ENCODE measurements around the gene RBM39. TPM values are rescaled to one million over a fixed set of nuclear protein-coding genes. Genes with fewer than 3 reads are reported as not detected.

The RBM39 gene
- total RNA-seq, 2 donors from 2014 or later = 276 to 332 TPM

DNA sequence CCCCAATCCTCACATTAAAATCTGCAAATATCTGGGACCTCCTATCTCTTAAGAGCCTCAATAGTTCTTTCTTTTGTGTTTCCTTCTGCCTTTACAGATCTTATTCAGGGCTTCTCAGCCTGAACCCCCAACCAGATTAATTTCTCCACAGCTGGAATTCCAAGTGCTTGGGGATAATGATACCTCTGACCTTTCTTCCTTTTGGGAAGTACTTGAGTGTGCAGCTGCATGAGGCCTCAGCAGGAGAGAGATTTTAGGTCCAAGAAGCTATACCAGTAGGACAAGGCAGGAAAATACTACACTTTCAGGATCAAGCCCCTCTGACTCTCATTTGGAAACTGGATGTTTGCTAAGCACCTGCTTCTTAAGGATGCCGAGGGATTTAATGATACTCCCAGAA, 32.3 kb upstream of the RBM39 start:
- peaks cover 35% of the 10 kb centered on the region for H3K4me1 Mint-ChIP-seq
- no peak overlapping the region for H3K9ac ChIP-seq (ENCODE audit: extremely low read depth, low read length, poor library complexity, severe bottlenecking)
- TF ChIP-seq, protein P1, sequence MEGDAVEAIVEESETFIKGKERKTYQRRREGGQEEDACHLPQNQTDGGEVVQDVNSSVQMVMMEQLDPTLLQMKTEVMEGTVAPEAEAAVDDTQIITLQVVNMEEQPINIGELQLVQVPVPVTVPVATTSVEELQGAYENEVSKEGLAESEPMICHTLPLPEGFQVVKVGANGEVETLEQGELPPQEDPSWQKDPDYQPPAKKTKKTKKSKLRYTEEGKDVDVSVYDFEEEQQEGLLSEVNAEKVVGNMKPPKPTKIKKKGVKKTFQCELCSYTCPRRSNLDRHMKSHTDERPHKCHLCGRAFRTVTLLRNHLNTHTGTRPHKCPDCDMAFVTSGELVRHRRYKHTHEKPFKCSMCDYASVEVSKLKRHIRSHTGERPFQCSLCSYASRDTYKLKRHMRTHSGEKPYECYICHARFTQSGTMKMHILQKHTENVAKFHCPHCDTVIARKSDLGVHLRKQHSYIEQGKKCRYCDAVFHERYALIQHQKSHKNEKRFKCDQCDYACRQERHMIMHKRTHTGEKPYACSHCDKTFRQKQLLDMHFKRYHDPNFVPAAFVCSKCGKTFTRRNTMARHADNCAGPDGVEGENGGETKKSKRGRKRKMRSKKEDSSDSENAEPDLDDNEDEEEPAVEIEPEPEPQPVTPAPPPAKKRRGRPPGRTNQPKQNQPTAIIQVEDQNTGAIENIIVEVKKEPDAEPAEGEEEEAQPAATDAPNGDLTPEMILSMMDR (conservative IDR thresholded peaks at IDR 0.05) = no peak
- peak overlapping the region; percentile 95 for H3K4me3 ChIP-seq (ENCODE audit: low read length)
- WGBS, 2 experiments (ENCODE audit: insufficient coverage in 1 of 2, insufficient read length in 1 of 2) = 95 to 100% methylated on average over 1 of the region's 1 CpG
- H3K27me3 Mint-ChIP-seq (ENCODE audit: insufficient read depth) = peaks cover 8% of the 10 kb centered on the region
- DNase-seq = no peak
- H3K27me3 ChIP-seq (ENCODE audit: control insufficient read depth, insufficient read depth, low read length, poor library complexity, severe bottlenecking) = no peaks in the 10 kb centered on the region
- H3K4me1 ChIP-seq (ENCODE audit: control insufficient read depth, insufficient read depth, low read length) = peaks cover 11% of the 10 kb centered on the region
- peaks cover 9% of the 10 kb centered on the region for H3K36me3 ChIP-seq (ENCODE audit: control insufficient read depth, insufficient read depth, low read length)
- H3K36me3 Mint-ChIP-seq (ENCODE audit: low read depth) = peaks cover 16% of the 10 kb centered on the region
- peak overlapping the region; percentile 95 for H3K27ac Mint-ChIP-seq
- peak overlapping the region; percentile 79 for H3K4me3 Mint-ChIP-seq
- peaks cover 4% of the 10 kb centered on the region for H3K9me3 ChIP-seq (ENCODE audit: control insufficient read depth, low read length)
- peaks cover 5% of the 10 kb centered on the region for H3K9me3 Mint-ChIP-seq
- no peak overlapping the region for H3K27ac ChIP-seq (ENCODE audit: low read depth, low read length)

DNA sequence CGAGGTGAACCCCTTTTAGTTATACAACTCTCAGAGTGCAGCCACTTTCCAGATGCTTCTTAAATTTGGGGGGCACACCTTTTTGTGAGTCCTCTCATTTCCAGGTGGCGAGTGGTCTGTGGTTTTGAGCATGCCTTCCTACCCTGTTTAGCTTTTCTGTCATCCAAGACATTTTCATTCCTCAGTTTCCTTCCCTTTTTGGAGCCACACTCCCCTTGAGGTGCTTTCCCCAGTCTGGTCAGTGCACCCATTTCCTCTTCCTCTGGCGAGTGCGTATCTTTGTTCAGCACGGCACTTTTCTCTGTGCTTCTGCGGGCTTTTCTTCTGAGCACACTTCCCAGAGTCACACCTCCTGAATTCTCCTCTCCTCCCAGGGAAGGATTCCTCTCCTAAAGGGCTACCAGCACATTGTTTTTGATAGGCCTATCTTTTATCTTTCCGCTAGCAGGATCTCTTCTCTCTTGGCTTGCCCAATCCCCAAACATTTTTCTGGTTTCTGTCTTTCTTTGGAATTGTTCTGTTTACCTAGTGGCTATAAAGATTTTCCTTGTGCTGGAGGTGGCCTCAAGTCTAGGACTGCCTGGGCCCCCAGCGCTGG, 31.2 kb upstream of the RBM39 start:
- peak; percentile 58 for DNase-seq
- Histone ChIP-seq H3K9me3 (ENCODE audit: control insufficient read depth, low read length) (peaks cover 4% of the 10 kb centered on the region), H3K36me3 (ENCODE audit: control insufficient read depth, insufficient read depth, low read length) (peaks cover 9% of the 10 kb centered on the region), H3K27ac (ENCODE audit: low read depth, low read length) (no peak overlapping the region), H3K4me1 (ENCODE audit: control insufficient read depth, insufficient read depth, low read length) (peaks cover 21% of the 10 kb centered on the region), H3K27me3 (ENCODE audit: control insufficient read depth, insufficient read depth, low read length, poor library complexity, severe bottlenecking) (no peaks in the 10 kb centered on the region), H3K4me3 (ENCODE audit: low read length) (peak overlapping the region; percentile 95), H3K9ac (ENCODE audit: extremely low read depth, low read length, poor library complexity, severe bottlenecking) (peak overlapping the region; percentile 90)
- H3K4me3 Mint-ChIP-seq = peak overlapping the region; percentile 79
- peaks cover 44% of the 10 kb centered on the region for H3K4me1 Mint-ChIP-seq
- 55 to 68% methylated on average over 7 to 8 of the region's 8 CpGs for WGBS, 2 experiments (ENCODE audit: insufficient coverage in 1 of 2, insufficient read length in 1 of 2)
- peaks cover 5% of the 10 kb centered on the region for H3K9me3 Mint-ChIP-seq
- H3K36me3 Mint-ChIP-seq (ENCODE audit: low read depth) = peaks cover 10% of the 10 kb centered on the region
- H3K27ac Mint-ChIP-seq = peak overlapping the region; percentile 95
- H3K27me3 Mint-ChIP-seq (ENCODE audit: insufficient read depth) = peaks cover 8% of the 10 kb centered on the region
- TF ChIP-seq, protein P1 (conservative IDR thresholded peaks at IDR 0.05) = no peak

DNA sequence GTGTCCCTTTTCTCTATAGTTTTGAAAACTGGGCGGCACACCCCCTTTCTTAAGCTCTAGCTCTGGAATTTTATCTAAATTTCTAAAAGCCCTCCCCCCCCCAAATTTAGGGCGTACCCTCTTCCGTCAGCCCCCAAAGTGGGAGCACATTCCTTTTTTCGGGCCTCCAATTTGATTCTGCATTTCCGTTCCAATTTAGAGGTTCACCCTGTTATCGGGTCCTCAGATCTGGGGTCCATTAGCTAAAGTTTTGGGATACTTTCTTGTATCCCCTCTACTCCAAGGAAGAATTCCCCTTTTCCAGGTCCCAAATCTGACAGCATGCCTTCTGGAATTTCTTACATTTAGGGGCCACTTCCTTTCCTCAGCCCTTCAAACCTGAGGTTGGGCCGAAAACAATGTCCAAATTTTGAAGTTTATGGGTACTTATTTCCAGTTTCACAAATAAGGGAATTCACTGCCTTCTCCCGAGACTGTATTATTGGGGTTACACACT, 30.6 kb upstream of the RBM39 start:
- 13 to 20% methylated on average over 7 to 8 of the region's 8 CpGs for WGBS, 2 experiments (ENCODE audit: insufficient coverage in 1 of 2, insufficient read length in 1 of 2)
- no peak for DNase-seq
- peak overlapping the region; percentile 79 for H3K4me3 Mint-ChIP-seq

More for the DNA sequence above, 30.6 kb upstream of the RBM39 start:
- Mint-ChIP-seq H3K36me3 (ENCODE audit: low read depth) (peaks cover 10% of the 10 kb centered on the region), H3K9me3 (peaks cover 5% of the 10 kb centered on the region), H3K4me1 (peaks cover 47% of the 10 kb centered on the region), H3K27me3 (ENCODE audit: insufficient read depth) (peaks cover 8% of the 10 kb centered on the region), H3K27ac (peak overlapping the region; percentile 95)
- TF ChIP-seq, protein P1 (conservative IDR thresholded peaks at IDR 0.05) = no peak
- peaks cover 9% of the 10 kb centered on the region for H3K36me3 ChIP-seq (ENCODE audit: control insufficient read depth, insufficient read depth, low read length)
- peak overlapping the region; percentile 24 for H3K27ac ChIP-seq (ENCODE audit: low read depth, low read length)
- H3K4me1 ChIP-seq (ENCODE audit: control insufficient read depth, insufficient read depth, low read length) = peaks cover 24% of the 10 kb centered on the region
- peak overlapping the region; percentile 90 for H3K9ac ChIP-seq (ENCODE audit: extremely low read depth, low read length, poor library complexity, severe bottlenecking)
- peak overlapping the region; percentile 95 for H3K4me3 ChIP-seq (ENCODE audit: low read length)
- H3K9me3 ChIP-seq (ENCODE audit: control insufficient read depth, low read length) = peaks cover 4% of the 10 kb centered on the region
- no peaks in the 10 kb centered on the region for H3K27me3 ChIP-seq (ENCODE audit: control insufficient read depth, insufficient read depth, low read length, poor library complexity, severe bottlenecking)

Data from endodermal cell (in vitro differentiated cells).